ENCODE measurements around the gene MAGEB2. TPM values are rescaled to one million over a fixed set of nuclear protein-coding genes. Genes with fewer than 3 reads are reported as not detected.

Gene MAGEB2
- total and polyA plus RNA-seq, 11 donors = not detected

DNA sequence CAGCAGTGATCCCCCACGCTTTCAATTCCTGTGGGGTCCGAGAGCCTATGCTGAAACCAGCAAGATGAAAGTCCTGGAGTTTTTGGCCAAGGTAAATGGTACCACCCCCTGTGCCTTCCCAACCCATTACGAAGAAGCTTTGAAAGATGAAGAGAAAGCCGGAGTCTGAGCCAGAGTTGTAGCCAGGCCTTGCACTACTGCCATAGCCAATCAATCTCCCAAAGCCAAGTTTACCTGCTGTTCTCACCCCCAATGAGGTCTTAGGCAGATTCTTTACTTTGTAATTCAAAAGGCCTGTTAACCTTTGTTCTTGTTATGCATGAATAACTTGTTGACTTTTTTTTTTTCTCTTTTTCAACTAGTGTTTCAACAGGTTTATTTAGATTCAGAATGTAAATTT lies 4.0 kb downstream of the MAGEB2 start:
- H3K27me3 ChIP-seq = peaks cover 0 to 3% (median 0%) of the 10 kb centered on the region in 9 donors
- no peak for TF ChIP-seq POLR2A (IDR thresholded peaks at IDR 0.05)
- TF ChIP-seq, protein P1, sequence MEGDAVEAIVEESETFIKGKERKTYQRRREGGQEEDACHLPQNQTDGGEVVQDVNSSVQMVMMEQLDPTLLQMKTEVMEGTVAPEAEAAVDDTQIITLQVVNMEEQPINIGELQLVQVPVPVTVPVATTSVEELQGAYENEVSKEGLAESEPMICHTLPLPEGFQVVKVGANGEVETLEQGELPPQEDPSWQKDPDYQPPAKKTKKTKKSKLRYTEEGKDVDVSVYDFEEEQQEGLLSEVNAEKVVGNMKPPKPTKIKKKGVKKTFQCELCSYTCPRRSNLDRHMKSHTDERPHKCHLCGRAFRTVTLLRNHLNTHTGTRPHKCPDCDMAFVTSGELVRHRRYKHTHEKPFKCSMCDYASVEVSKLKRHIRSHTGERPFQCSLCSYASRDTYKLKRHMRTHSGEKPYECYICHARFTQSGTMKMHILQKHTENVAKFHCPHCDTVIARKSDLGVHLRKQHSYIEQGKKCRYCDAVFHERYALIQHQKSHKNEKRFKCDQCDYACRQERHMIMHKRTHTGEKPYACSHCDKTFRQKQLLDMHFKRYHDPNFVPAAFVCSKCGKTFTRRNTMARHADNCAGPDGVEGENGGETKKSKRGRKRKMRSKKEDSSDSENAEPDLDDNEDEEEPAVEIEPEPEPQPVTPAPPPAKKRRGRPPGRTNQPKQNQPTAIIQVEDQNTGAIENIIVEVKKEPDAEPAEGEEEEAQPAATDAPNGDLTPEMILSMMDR (IDR thresholded peaks at IDR 0.05) = no peak
- ATAC-seq (no peak), DNase-seq (no peak)
- H3K4me3 ChIP-seq = no peak overlapping the region
- H3K36me3 ChIP-seq = no peaks in the 10 kb centered on the region
- intact Hi-C loops (cut with DNase I) = no loop called here
- no peaks in the 10 kb centered on the region for H3K9me3 ChIP-seq
- 67 to 87% (median 78%) methylated on average over 4 of the region's 4 CpGs for WGBS, 4 donors
- no peak overlapping the region for H3K27ac ChIP-seq
- H3K4me1 ChIP-seq = no peaks in the 10 kb centered on the region

DNA sequence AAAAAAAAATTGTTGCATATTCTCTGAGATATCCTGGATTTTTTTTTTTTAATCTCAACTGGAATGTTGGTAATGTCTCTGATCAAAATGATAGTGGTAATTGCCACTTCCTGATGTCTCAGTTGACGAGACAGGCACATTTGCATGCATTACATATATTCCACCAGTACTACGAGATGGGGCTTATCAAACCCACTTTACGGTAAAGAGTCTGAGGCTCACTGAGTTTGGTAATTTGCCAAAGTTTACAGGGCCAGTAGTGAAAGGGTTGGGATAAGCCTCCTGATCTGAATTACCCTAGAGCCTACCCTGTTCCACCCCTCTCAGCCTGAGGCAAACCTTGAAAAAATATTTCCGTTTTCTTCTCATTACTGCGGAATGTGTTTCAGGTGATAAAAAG lies 5.3 kb downstream of the MAGEB2 start:
- Histone ChIP-seq H3K27ac (no peak overlapping the region), H3K27me3 (no peaks in the 10 kb centered on the region), H3K4me1 (no peaks in the 10 kb centered on the region), H3K36me3 (no peaks in the 10 kb centered on the region), H3K4me3 (no peak overlapping the region), H3K9me3 (no peaks in the 10 kb centered on the region)
- intact Hi-C loops (cut with DNase I) = no loop called here
- DNase-seq = no peak
- TF ChIP-seq, protein P1 (IDR thresholded peaks at IDR 0.05) = no peak
- TF ChIP-seq POLR2A (IDR thresholded peaks at IDR 0.05) = no peak
- 45 to 73% (median 61%) methylated on average over 5 of the region's 5 CpGs for WGBS, 4 donors
- no peak for ATAC-seq

DNA sequence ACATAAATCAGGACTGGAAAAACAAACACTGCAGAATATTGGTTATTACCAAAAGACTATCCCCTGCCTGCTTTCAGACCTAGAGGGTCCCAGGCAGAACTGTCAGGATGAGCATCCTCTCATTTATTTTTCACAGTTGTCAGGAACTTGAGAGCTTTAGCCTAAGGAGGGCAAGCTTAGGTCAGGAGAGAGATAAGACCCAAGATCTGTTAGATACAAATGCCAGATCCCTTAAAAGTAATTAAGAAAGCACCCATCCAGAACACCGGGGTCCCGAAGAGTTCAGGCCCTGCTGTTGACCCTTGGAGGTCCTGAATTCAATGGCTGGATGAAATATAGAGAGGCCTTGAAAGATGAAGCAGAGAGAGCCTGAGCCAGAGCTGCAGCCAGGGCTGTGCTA lies 9.2 kb downstream of the MAGEB2 start:
- no peaks in the 10 kb centered on the region for H3K4me1 ChIP-seq
- 23 to 52% (median 34%) methylated on average over 2 of the region's 2 CpGs for WGBS, 4 donors
- ATAC-seq (no peak), DNase-seq (no peak)
- H3K4me3 ChIP-seq = no peak overlapping the region
- H3K36me3 ChIP-seq = no peaks in the 10 kb centered on the region
- intact Hi-C loops (cut with DNase I) = no loop called here
- no peaks in the 10 kb centered on the region for H3K9me3 ChIP-seq
- H3K27ac ChIP-seq = no peak overlapping the region
- peaks cover 0 to 6% (median 0%) of the 10 kb centered on the region in 9 donors for H3K27me3 ChIP-seq
- TF ChIP-seq, protein P1 (IDR thresholded peaks at IDR 0.05) = no peak
- no peak for TF ChIP-seq POLR2A (IDR thresholded peaks at IDR 0.05)

DNA sequence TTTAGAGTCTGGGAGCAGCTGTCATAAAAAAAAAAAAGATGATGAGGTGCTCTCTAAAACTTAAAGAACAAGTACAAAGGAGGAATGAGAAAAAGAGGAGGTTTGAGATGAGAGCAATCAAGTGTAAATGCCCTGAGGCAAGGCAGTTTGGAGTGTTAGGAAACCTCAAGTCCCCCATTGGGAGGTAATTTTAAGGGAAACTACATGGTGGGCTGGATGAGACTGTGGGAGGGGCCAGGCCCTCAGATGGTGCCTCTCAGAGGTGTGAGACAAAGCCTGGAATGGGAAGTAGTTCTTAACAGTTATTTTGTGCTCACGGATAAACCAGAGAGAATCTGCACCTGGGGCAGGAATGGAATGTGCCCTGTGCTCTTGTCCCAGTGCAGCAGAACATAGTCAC lies 13.2 kb downstream of the MAGEB2 start:
- no peak for ATAC-seq
- WGBS, 4 donors = 18 to 44% (median 30%) methylated on average over 1 of the region's 1 CpG
- intact Hi-C loops (cut with DNase I) = no loop called here
- no peaks in the 10 kb centered on the region for H3K4me1 ChIP-seq
- no peak for DNase-seq
- H3K27me3 ChIP-seq = peaks cover 0 to 6% (median 0%) of the 10 kb centered on the region in 9 donors
- no peaks in the 10 kb centered on the region for H3K9me3 ChIP-seq
- TF ChIP-seq POLR2A (IDR thresholded peaks at IDR 0.05) = no peak
- TF ChIP-seq, protein P1 (IDR thresholded peaks at IDR 0.05) = no peak
- H3K27ac ChIP-seq = no peak overlapping the region
- H3K36me3 ChIP-seq = no peaks in the 10 kb centered on the region
- H3K4me3 ChIP-seq = no peak overlapping the region
